ENCODE data around the gene TARBP2.

GRCh38 chr12:53496752-53497032, 4.4 kb upstream of the TARBP2 start:
- no peak for TF ChIP-seq PPARA (CRISPR knock-in tag; IDR thresholded peaks at IDR 0.05; ENCODE audit: borderline replicate concordance)
- TF ChIP-seq ZFP30 (CRISPR knock-in tag; IDR thresholded peaks at IDR 0.05): no peak
- no peak for TF ChIP-seq PATZ1 (CRISPR knock-in tag; IDR thresholded peaks at IDR 0.05; ENCODE audit: borderline replicate concordance)
- TF ChIP-seq TOX (CRISPR knock-in tag; IDR thresholded peaks at IDR 0.05; ENCODE audit: borderline replicate concordance): no peak
- TF ChIP-seq ZFP3 (CRISPR knock-in tag; IDR thresholded peaks at IDR 0.05): no peak
- no peak for TF ChIP-seq POU6F1 (CRISPR knock-in tag; IDR thresholded peaks at IDR 0.05; ENCODE audit: borderline replicate concordance, low read depth)
- no peak for TF ChIP-seq TSHZ2 (CRISPR knock-in tag; IDR thresholded peaks at IDR 0.05)

Data from SK-N-SH treated with all-trans-retinoic acid at 6 μM for 48 hours (cell line).